ENCODE measurements around the gene NAP1L5. TPM values are rescaled to one million over a fixed set of nuclear protein-coding genes. Genes with fewer than 3 reads are reported as not detected.

Gene NAP1L5
- total RNA-seq, 1 donor from 2014 or later, result 4.4 TPM

DNA sequence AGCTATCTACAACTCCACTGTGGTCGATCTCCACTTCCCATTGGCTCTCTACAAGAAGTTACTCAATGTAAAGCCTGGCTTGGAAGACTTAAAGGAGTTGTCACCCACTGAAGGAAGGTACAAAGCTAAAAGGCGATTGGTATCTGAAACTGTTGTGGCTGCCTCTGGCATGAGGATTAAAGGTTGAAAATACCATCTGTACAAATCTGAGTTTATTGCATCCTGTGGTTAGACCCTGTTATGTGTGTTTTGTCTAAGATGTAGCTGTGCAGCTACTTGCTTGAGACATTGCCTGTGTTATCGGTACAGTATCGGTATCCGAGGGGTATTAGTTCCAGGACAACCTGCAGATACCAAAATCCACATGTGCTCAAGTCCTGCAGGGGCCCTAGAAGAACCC is 16.4 kb downstream of the NAP1L5 start:
- peaks cover 18% of the 10 kb centered on the region for H3K9me3 Mint-ChIP-seq
- TF ChIP-seq, protein P1, sequence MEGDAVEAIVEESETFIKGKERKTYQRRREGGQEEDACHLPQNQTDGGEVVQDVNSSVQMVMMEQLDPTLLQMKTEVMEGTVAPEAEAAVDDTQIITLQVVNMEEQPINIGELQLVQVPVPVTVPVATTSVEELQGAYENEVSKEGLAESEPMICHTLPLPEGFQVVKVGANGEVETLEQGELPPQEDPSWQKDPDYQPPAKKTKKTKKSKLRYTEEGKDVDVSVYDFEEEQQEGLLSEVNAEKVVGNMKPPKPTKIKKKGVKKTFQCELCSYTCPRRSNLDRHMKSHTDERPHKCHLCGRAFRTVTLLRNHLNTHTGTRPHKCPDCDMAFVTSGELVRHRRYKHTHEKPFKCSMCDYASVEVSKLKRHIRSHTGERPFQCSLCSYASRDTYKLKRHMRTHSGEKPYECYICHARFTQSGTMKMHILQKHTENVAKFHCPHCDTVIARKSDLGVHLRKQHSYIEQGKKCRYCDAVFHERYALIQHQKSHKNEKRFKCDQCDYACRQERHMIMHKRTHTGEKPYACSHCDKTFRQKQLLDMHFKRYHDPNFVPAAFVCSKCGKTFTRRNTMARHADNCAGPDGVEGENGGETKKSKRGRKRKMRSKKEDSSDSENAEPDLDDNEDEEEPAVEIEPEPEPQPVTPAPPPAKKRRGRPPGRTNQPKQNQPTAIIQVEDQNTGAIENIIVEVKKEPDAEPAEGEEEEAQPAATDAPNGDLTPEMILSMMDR (IDR thresholded peaks at IDR 0.05; ENCODE audit: unreplicated experiment), result no peak

DNA sequence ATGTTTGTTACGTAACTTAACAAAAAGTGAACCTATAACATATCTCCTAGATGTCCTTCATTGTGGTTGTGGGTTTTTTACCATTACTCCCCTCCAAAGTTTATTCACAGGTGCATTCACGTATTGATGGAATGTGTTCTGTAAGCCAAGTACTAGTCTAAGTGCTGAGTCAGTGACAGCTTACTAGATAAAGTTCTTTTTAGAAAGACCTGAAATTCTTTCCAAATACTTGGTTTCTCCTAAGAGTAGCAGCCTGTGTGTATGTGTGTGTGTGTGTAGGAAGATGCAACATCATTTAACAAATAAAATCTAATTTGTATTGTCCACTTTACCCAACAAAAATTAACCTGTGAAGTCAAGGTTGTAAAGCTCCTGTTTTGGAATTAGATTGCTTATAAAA is 22.1 kb downstream of the NAP1L5 start:
- Mint-ChIP-seq H3K36me3 (peaks cover 13% of the 10 kb centered on the region), H3K4me1 (peaks cover 6% of the 10 kb centered on the region), H3K4me3 (no peak overlapping the region), H3K27ac (no peak overlapping the region), H3K9me3 (no peaks in the 10 kb centered on the region), H3K27me3 (ENCODE audit: low read depth) (no peaks in the 10 kb centered on the region)
- TF ChIP-seq, protein P1 (IDR thresholded peaks at IDR 0.05; ENCODE audit: unreplicated experiment), result no peak
- no peak for DNase-seq (ENCODE audit: low spot score in 2 of 2, unreplicated experiment in 2 of 2)

More for the DNA sequence above, 16.4 kb downstream of the NAP1L5 start:
- Mint-ChIP-seq H3K4me1 (peaks cover 2% of the 10 kb centered on the region), H3K27ac (no peak overlapping the region), H3K36me3 (peaks cover 38% of the 10 kb centered on the region), H3K4me3 (no peak overlapping the region), H3K27me3 (ENCODE audit: low read depth) (no peaks in the 10 kb centered on the region)
- DNase-seq (ENCODE audit: low spot score in 2 of 2, unreplicated experiment in 2 of 2), result no peak

DNA sequence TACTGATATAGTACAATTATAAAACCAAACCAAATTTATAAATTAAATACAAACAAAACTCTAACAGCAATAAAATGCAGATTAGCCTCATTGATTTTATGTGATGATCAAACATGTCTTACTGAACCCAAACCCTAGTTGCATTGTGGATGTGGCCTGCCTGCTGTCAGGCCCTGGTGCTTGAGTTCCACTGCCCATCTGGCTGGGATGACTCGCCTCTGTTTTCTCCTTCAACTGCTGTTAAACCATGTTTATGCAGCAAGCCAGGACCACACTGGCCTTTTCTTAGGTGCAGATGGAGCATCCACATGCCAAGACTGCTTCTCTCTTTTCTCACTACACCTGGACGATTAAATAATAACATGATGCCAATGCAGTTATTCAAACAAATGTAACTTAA is 22.6 kb downstream of the NAP1L5 start:
- Mint-ChIP-seq H3K27ac (no peak overlapping the region), H3K9me3 (no peaks in the 10 kb centered on the region), H3K36me3 (peaks cover 10% of the 10 kb centered on the region), H3K4me3 (no peak overlapping the region), H3K27me3 (ENCODE audit: low read depth) (no peaks in the 10 kb centered on the region), H3K4me1 (peaks cover 6% of the 10 kb centered on the region)
- TF ChIP-seq, protein P1 (IDR thresholded peaks at IDR 0.05; ENCODE audit: unreplicated experiment), result no peak
- DNase-seq (ENCODE audit: low spot score in 2 of 2, unreplicated experiment in 2 of 2), result no peak

DNA sequence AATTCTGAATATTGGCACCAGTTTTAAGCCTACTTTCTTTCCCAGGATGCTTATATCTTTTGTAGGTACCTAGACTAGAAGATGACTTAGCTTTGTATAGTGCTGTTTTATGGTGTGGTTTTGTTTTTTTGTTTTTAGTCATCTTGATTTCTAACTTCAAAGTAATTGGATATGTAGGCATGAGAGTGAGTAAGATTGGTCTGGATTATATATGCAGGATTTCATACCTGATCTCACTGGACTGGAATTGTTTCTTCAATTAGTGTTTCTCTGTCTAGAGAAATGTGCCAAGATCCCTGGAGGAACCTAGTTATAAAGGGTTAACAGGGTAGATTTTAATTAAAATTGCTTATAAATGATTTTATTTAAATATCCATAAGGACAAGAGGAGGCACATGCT is 23.1 kb downstream of the NAP1L5 start:
- no peak overlapping the region for H3K4me3 Mint-ChIP-seq
- DNase-seq (ENCODE audit: low spot score in 2 of 2, unreplicated experiment in 2 of 2), result no peak
- peaks cover 4% of the 10 kb centered on the region for H3K4me1 Mint-ChIP-seq
- H3K27ac Mint-ChIP-seq, result no peak overlapping the region
- no peaks in the 10 kb centered on the region for H3K27me3 Mint-ChIP-seq (ENCODE audit: low read depth)
- no peaks in the 10 kb centered on the region for H3K9me3 Mint-ChIP-seq
- TF ChIP-seq, protein P1 (IDR thresholded peaks at IDR 0.05; ENCODE audit: unreplicated experiment), result no peak
- peaks cover 7% of the 10 kb centered on the region for H3K36me3 Mint-ChIP-seq

DNA sequence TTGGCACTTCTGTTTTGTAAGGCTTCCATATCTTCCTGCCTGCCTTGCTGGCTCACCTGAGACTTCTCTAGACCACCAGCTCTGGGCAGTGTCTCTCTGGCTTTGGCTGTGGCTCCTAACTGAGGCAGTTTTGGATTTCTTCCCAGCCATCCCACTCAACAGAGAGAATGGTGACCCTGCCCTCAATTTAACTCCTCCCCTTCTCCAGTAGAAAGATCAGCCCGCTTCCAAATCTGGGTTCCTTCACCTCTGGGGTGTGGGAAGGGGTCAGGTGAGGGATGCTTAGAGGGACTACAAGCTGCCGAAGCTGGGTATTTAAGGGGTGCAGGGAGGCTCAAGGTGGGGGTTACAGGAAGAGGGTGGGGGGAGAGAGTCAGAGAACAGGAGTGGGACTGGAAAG is 23.7 kb downstream of the NAP1L5 start:
- Mint-ChIP-seq H3K4me1 (peaks cover 4% of the 10 kb centered on the region), H3K36me3 (peaks cover 4% of the 10 kb centered on the region), H3K4me3 (no peak overlapping the region), H3K9me3 (no peaks in the 10 kb centered on the region), H3K27ac (no peak overlapping the region), H3K27me3 (ENCODE audit: low read depth) (no peaks in the 10 kb centered on the region)
- TF ChIP-seq, protein P1 (IDR thresholded peaks at IDR 0.05; ENCODE audit: unreplicated experiment), result no peak
- DNase-seq (ENCODE audit: low spot score in 2 of 2, unreplicated experiment in 2 of 2), result no peak

DNA sequence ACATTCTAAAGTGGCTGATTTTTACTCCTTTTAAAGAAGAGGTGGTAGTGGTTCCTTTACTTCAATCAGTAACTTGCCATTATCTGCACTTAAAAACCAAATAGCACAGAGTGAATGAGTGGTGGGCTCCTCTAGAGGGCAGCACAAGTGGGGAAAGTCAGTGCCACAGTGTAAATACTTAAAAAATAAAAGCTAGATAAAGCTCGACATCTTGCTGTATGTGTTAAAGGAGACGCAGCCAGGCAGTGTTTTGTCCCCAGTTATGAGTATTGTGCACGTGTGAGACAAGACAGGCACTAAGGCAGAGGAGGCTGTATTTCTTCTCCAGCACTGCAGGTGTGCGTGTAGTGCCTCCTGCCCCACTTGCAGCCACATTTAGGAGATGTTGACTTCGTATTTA is 24.6 kb downstream of the NAP1L5 start:
- peaks cover 3% of the 10 kb centered on the region for H3K36me3 Mint-ChIP-seq
- no peak overlapping the region for H3K27ac Mint-ChIP-seq
- no peaks in the 10 kb centered on the region for H3K27me3 Mint-ChIP-seq (ENCODE audit: low read depth)
- peaks cover 4% of the 10 kb centered on the region for H3K4me1 Mint-ChIP-seq
- DNase-seq (ENCODE audit: low spot score in 2 of 2, unreplicated experiment in 2 of 2), result peak in 1 of 2 experiments; percentile 45
- no peak overlapping the region for H3K4me3 Mint-ChIP-seq
- TF ChIP-seq, protein P1 (IDR thresholded peaks at IDR 0.05; ENCODE audit: unreplicated experiment), result no peak
- no peaks in the 10 kb centered on the region for H3K9me3 Mint-ChIP-seq
